Thyroid gland (tissue), 4 donors: ENCODE data around the gene SNX13. TPM values are rescaled to one million over a fixed set of nuclear protein-coding genes. Genes with fewer than 3 reads are reported as not detected.

Experiments
- DNase-seq, 2 donors: peaks; one replicate each; pipeline ENCODE4 v3.0.0-alpha.2; 2019
- H3K27ac ChIP-seq, 3 donors: fragments of 200-600 bp; sonication (generic); 1 replicate in 2 of 3; 2 replicates in 1 of 3; pipeline ENCODE4 v1.5.1; 2016 to 2019; ENCODE audit warnings: mild to moderate bottlenecking in 1 of 3, moderate library complexity in 1 of 3
- H3K27me3 ChIP-seq: fragments of 200-600 bp; sonication (generic); one replicate; pipeline ENCODE4 v1.5.1; 2019
- H3K36me3 ChIP-seq, 2 donors: fragments of 200-600 bp; sonication (generic); one replicate each; pipeline ENCODE4 v1.5.1; 2016 to 2019
- H3K4me1 ChIP-seq, 2 donors: fragments of 200-600 bp; sonication (generic); one replicate each; pipeline ENCODE4 v1.5.1; 2017 to 2019
- H3K4me3 ChIP-seq, 3 donors: fragments of 200-600 bp; sonication (generic); replicated peaks in 1 of 3; 1 replicate in 2 of 3; 2 replicates in 1 of 3; pipeline ENCODE4 v1.5.1; 2016; ENCODE audit warnings: mild to moderate bottlenecking in 1 of 3
- H3K9me3 ChIP-seq: fragments of 200-600 bp; sonication (generic); one replicate; pipeline ENCODE4 v1.5.1; 2017
- CTCF ChIP-seq, 6 experiments: fragments of 200-600 bp in 3 of 6; fragments of 450-650 bp in 3 of 6; sonication (generic) in 3 of 6; IDR thresholded peaks; one replicate each; pipeline ENCODE4 v1.5.1; 2016 to 2019; ENCODE audit warnings: antibody characterized with exemption in 6 of 6, mild to moderate bottlenecking in 2 of 6, inconsistent platforms in 1 of 6, moderate library complexity in 1 of 6
- POLR2A ChIP-seq, 2 donors: fragments of 450-650 bp; IDR thresholded peaks; one replicate each; pipeline ENCODE4 v1.6.1; 2017; ENCODE audit warnings: antibody characterized with exemption in 2 of 2, mild to moderate bottlenecking in 2 of 2, moderate library complexity in 1 of 2
- WGBS, 2 donors: methylation state at CpG; one replicate each; pipeline ENCODE4 v1.1.5; 2017; 5-methylcytosine and 5-hydroxymethylcytosine counted together
- intact Hi-C: fragments of 100-400 bp; cut with DNase I; formaldehyde crosslinking; loops from one replicate; pipeline ENCODE4 v1.15.1; 2023
- total RNA-seq, 4 donors: library from RNA; depleted of rRNA; stranded (reverse); fragments of >200 nt; gene quantifications; one replicate each; pipeline ENCODE4 v1.2.3, GENCODE V29; 2016

Gene SNX13
- 100 to 1,000 TPM; 102 to 242 (median 141) TPM for total RNA-seq

GRCh38 chr7:17940302-17940883 lies at the start of gene SNX13:
Gene SNX13 (minus strand): TSS chr7:17940494. CDS start chr7:17940295, 199 bp downstream.
- Histone ChIP-seq H3K36me3 (no peaks in the 10 kb centered on the region), H3K9me3 (no peaks in the 10 kb centered on the region), H3K27ac (peak within 1 kb of the TSS; percentile 92 to 99 (median 95)), H3K4me3 (peak within 1 kb of the TSS; percentile 66 to 92 (median 86)), H3K27me3 (no peaks in the 10 kb centered on the region), H3K4me1 (peaks cover 14 to 20% of the 10 kb centered on the region in 2 donors)
- peak; percentile 92 to 93 for DNase-seq
- intact Hi-C loops, result no loop called here
- TF ChIP-seq CTCF (IDR thresholded peaks at IDR 0.05), result peak in 2 of 6 experiments; percentile 29 to 33
- TF ChIP-seq POLR2A (IDR thresholded peaks at IDR 0.05), result peak; percentile 44 to 93
- WGBS, 2 donors, result 0% methylated on average over 2 to 19 of the region's 66 CpGs

- intact Hi-C loops, result no loop called here
- no peak for DNase-seq
- Histone ChIP-seq H3K36me3 (no peaks in the 10 kb centered on the region), H3K27ac (no peak overlapping the region), H3K4me1 (peaks cover 16 to 43% of the 10 kb centered on the region in 2 donors), H3K4me3 (no peak overlapping the region), H3K27me3 (no peaks in the 10 kb centered on the region), H3K9me3 (no peaks in the 10 kb centered on the region)
- TF ChIP-seq CTCF (IDR thresholded peaks at IDR 0.05), result no peak
- TF ChIP-seq POLR2A (IDR thresholded peaks at IDR 0.05), result no peak
- WGBS, 2 donors, result 88 to 96% methylated on average over 5 of the region's 5 CpGs
Measured at GRCh38 chr7:17989546-17989945, 49.3 kb upstream of the SNX13 start.

- WGBS, 2 donors, result 96 to 98% methylated on average over 6 of the region's 6 CpGs
- TF ChIP-seq CTCF (IDR thresholded peaks at IDR 0.05) (no peak), POLR2A (IDR thresholded peaks at IDR 0.05) (no peak)
- DNase-seq, result no peak
- intact Hi-C loops, result no loop called here
- H3K4me3 ChIP-seq, result no peak overlapping the region
- H3K9me3 ChIP-seq, result no peaks in the 10 kb centered on the region
- no peaks in the 10 kb centered on the region for H3K36me3 ChIP-seq
- no peak overlapping the region for H3K27ac ChIP-seq
- no peaks in the 10 kb centered on the region for H3K27me3 ChIP-seq
- peaks cover 17 to 48% of the 10 kb centered on the region in 2 donors for H3K4me1 ChIP-seq
Measured at GRCh38 chr7:17988858-17989257, 48.6 kb upstream of the SNX13 start.

GRCh38 chr7:17988141-17988540 lies 47.8 kb upstream of the SNX13 start:
- H3K4me3 ChIP-seq, result no peak overlapping the region
- WGBS, 2 donors, result 38 to 49% methylated on average over 6 of the region's 6 CpGs
- no peaks in the 10 kb centered on the region for H3K36me3 ChIP-seq
- no peaks in the 10 kb centered on the region for H3K9me3 ChIP-seq
- intact Hi-C loops, result no loop called here
- H3K27ac ChIP-seq, result peak overlapping the region in 2 of 3 donors; percentile 66 to 72
- peaks cover 22 to 53% of the 10 kb centered on the region in 2 donors for H3K4me1 ChIP-seq
- no peaks in the 10 kb centered on the region for H3K27me3 ChIP-seq
- TF ChIP-seq CTCF (IDR thresholded peaks at IDR 0.05) (no peak), POLR2A (IDR thresholded peaks at IDR 0.05) (no peak)
- DNase-seq, result peak; percentile 49 to 57

GRCh38 chr7:17986851-17987250 lies 46.6 kb upstream of the SNX13 start:
- Histone ChIP-seq H3K36me3 (no peaks in the 10 kb centered on the region), H3K27ac (peak overlapping the region in 2 of 3 donors; percentile 3 to 72), H3K4me3 (no peak overlapping the region), H3K4me1 (peaks cover 22 to 53% of the 10 kb centered on the region in 2 donors), H3K27me3 (no peaks in the 10 kb centered on the region), H3K9me3 (no peaks in the 10 kb centered on the region)
- TF ChIP-seq POLR2A (IDR thresholded peaks at IDR 0.05) (no peak), CTCF (IDR thresholded peaks at IDR 0.05) (no peak)
- WGBS, 2 donors, result 41 to 48% methylated on average over 1 of the region's 1 CpG
- intact Hi-C loops, result no loop called here
- no peak for DNase-seq
